ENCODE results near the gene DLX3.

GRCh38 chr17:50009282-50009681 is 14.3 kb upstream of the DLX3 start:
- TF ChIP-seq CTCF (IDR thresholded peaks at IDR 0.05) (no peak), POLR2A (IDR thresholded peaks at IDR 0.05) (no peak)

Data from prostate gland (tissue), 2 donors.